Measurements from ENCODE around the gene TAF4. TPM values are rescaled to one million over a fixed set of nuclear protein-coding genes. Genes with fewer than 3 reads are reported as not detected.

TAF4 gene
- total RNA-seq, 1 experiment from 2014 or later: 64.3 TPM

DNA sequence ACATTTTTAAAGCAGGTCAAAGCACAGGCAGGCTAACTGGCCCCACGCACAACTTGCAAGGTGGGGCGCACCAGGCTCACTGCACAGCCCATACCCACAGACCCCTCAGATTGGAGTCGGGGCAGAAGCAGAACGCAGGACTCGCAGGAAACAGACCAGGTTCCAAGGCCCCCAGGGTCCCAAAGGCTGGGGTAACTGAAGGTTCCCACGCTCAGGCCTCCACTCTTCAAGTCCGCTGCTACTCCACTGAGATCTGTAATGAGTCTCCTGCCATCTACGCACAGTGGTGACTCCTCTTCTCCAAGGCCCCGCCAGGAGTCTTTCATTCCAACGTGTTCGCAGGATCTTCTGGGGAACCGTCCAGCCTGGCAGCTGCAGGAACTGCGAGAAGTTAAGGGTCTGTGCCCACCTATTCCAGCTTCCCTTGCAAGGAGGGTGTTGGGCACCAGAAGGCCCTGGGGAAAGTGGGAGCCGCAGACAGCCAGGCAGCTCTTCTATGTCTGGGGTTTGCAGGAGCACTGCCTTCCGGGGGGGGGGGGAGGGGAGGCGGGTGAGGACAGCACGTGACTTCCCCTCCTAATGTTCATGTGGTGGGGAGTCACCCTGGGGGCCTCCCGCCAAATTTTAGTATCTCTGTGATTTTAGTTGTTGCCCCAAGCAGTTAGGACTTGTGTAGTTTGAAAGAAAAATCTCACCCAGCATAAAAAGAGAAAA lies 2.0 kb upstream of the TAF4 start:
- Mint-ChIP-seq H3K27ac (ENCODE audit: unreplicated experiment) (peak overlapping the region; percentile 99), H3K36me3 (ENCODE audit: insufficient read depth, unreplicated experiment) (peaks cover 48% of the 10 kb centered on the region), H3K4me3 (ENCODE audit: low read depth, unreplicated experiment) (peak overlapping the region; percentile 77), H3K27me3 (ENCODE audit: unreplicated experiment) (peaks cover 13% of the 10 kb centered on the region), H3K9me3 (ENCODE audit: low read depth, unreplicated experiment) (no peaks in the 10 kb centered on the region), H3K4me1 (ENCODE audit: low read depth, unreplicated experiment) (peaks cover 37% of the 10 kb centered on the region)
- CTCF ChIA-PET: no interaction called here
- TF ChIP-seq, protein P1, sequence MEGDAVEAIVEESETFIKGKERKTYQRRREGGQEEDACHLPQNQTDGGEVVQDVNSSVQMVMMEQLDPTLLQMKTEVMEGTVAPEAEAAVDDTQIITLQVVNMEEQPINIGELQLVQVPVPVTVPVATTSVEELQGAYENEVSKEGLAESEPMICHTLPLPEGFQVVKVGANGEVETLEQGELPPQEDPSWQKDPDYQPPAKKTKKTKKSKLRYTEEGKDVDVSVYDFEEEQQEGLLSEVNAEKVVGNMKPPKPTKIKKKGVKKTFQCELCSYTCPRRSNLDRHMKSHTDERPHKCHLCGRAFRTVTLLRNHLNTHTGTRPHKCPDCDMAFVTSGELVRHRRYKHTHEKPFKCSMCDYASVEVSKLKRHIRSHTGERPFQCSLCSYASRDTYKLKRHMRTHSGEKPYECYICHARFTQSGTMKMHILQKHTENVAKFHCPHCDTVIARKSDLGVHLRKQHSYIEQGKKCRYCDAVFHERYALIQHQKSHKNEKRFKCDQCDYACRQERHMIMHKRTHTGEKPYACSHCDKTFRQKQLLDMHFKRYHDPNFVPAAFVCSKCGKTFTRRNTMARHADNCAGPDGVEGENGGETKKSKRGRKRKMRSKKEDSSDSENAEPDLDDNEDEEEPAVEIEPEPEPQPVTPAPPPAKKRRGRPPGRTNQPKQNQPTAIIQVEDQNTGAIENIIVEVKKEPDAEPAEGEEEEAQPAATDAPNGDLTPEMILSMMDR (IDR thresholded peaks at IDR 0.05; ENCODE audit: unreplicated experiment): no peak
- intact Hi-C loops (cut with micrococcal nuclease; ENCODE audit: unreplicated experiment): loop anchor here (5.0 kb wide), 1 partner anchor 55 kb away; the partner anchor contains the start of gene LSM14B
- BruUV-seq (replicated peaks): no TSS peak
- no peak for DNase-seq

DNA sequence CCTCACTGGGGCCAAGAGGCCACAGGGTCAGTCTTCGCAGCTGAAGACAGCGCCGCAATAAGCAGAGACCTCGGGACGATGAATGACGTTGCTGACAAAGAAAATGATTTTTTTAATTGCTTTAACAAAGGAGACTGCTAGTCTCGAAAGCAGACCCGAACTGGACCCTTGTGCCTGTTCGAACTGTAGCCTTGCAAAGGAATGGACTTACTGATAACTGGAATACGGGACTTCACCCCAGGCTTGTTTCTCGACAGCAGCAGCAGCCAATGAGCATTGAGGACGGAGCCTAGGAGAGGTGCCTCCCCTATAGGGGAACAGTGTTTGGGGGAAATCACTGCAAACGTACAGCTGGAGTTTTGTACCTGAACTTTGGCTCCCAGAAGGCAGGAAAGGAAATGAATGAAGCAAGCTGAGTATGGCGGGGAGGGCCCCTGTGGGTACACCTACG lies 1.3 kb upstream of the TAF4 start:
- TF ChIP-seq, protein P1 (IDR thresholded peaks at IDR 0.05; ENCODE audit: unreplicated experiment): no peak
- intact Hi-C loops (cut with micrococcal nuclease; ENCODE audit: unreplicated experiment): loop anchor here (5.0 kb wide), 1 partner anchor 55 kb away; the partner anchor contains the start of gene LSM14B
- H3K27ac Mint-ChIP-seq (ENCODE audit: unreplicated experiment): peak overlapping the region; percentile 99
- no peaks in the 10 kb centered on the region for H3K9me3 Mint-ChIP-seq (ENCODE audit: low read depth, unreplicated experiment)
- H3K4me3 Mint-ChIP-seq (ENCODE audit: low read depth, unreplicated experiment): peak overlapping the region; percentile 77
- peaks cover 13% of the 10 kb centered on the region for H3K27me3 Mint-ChIP-seq (ENCODE audit: unreplicated experiment)
- BruUV-seq (replicated peaks): TSS peak; percentile 90
- peaks cover 55% of the 10 kb centered on the region for H3K36me3 Mint-ChIP-seq (ENCODE audit: insufficient read depth, unreplicated experiment)
- CTCF ChIA-PET: no interaction called here
- peaks cover 43% of the 10 kb centered on the region for H3K4me1 Mint-ChIP-seq (ENCODE audit: low read depth, unreplicated experiment)
- no peak for DNase-seq

DNA sequence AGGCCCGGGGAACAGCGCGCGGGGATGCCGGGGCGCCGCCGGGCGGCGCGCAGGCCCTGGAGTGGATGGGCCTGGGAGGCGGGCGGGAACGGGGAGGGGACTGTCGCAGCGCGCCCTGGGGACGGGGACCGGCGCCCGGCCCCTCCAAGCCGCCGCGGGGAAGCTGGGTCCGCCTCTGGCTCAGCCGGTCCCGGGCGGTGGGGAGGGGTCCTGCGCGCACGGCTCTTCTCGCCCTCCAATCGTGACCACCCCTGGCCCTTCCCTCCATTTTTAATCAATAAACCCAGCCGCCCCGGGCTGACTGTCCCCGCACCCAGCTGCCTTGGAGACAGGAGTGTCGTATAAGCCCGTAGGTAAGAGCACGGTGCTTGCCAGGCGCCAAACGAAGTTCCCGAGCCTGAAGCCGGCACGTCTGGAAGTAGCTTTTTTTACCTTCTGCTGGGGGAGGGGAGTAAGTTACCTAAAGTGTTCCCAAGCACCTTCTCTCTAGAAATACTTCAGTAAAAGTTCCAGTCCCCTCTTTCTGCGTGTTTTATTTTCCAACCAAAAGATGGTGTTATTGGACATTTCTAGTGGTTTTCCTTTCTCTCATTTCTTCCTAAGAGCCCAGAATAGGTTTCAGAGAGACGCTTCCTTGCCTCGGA lies 780 bp upstream of the TAF4 start:
- CTCF ChIA-PET: no interaction called here
- TF ChIP-seq, protein P1 (IDR thresholded peaks at IDR 0.05; ENCODE audit: unreplicated experiment): no peak
- peak overlapping the region; percentile 77 for H3K4me3 Mint-ChIP-seq (ENCODE audit: low read depth, unreplicated experiment)
- H3K4me1 Mint-ChIP-seq (ENCODE audit: low read depth, unreplicated experiment): peaks cover 48% of the 10 kb centered on the region
- peaks cover 13% of the 10 kb centered on the region for H3K27me3 Mint-ChIP-seq (ENCODE audit: unreplicated experiment)
- peak; percentile 77 for DNase-seq
- H3K36me3 Mint-ChIP-seq (ENCODE audit: insufficient read depth, unreplicated experiment): peaks cover 58% of the 10 kb centered on the region
- intact Hi-C loops (cut with micrococcal nuclease; ENCODE audit: unreplicated experiment): loop anchor here (5.0 kb wide), 1 partner anchor 56 kb away; the partner anchor contains the start of gene LSM14B
- BruUV-seq (replicated peaks): no TSS peak
- H3K9me3 Mint-ChIP-seq (ENCODE audit: low read depth, unreplicated experiment): no peaks in the 10 kb centered on the region
- peak overlapping the region; percentile 99 for H3K27ac Mint-ChIP-seq (ENCODE audit: unreplicated experiment)

DNA sequence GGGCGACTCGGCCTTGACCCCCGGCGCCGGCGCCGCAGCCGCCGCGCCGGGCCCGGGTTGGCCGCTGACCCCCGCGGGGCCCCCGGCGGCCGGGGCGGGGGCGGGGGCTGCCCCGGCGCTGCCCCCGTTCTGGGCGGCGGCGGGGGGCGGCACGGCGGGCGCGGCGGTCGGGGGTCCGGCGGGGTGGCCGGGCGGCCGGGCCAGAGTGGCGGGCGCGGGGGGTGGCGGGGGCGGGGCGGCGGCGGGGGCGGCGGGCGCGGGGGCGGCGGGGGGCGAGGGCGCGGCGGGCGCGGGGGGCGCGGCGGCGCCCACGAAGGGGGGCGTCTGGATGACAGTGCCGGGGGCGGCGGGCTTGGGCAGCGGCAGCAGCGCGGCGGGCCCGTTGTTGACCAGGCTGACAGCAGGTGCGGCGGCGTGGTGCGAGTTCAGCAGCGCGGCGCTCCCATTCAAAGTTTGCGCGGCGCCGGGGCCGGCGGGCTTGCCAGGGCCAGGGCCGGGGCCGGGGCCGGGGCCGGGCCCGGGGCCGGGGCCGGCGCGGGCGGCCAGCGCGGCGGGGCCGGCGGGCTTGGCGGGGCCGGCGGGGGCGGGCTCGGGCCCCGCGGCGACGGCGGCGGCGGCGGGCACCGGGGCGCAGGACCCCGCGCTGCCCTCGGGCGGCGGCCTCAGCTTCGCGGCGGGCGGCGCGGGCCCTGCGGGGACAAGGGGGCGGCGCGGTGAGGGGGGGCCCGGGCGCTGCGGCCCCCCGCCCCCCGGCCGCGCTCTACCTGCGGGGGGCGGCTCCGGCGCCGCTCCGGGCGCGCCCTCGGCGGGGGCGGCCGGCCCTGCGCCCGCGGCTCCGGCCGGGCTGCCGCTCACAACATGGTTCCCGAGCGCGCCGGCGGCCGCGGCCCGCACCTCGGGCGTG lies 659 bp downstream of the TAF4 start:
- CTCF ChIA-PET: interaction anchor here (0.9 to 1.5 kb wide), 2 partner anchors 54 to 57 kb away, joined by 3 to 4 read pairs; no protein-coding TSS in a partner anchor
- BruUV-seq (replicated peaks): no TSS peak
- peak; percentile 58 for DNase-seq
- intact Hi-C loops (cut with micrococcal nuclease; ENCODE audit: unreplicated experiment): loop anchor here (5.0 kb wide), 2 partner anchors 57 to 72 kb away; partner anchors contain the start of gene LSM14B
- H3K4me3 Mint-ChIP-seq (ENCODE audit: low read depth, unreplicated experiment): peak overlapping the region; percentile 77
- no peaks in the 10 kb centered on the region for H3K9me3 Mint-ChIP-seq (ENCODE audit: low read depth, unreplicated experiment)
- TF ChIP-seq, protein P1 (IDR thresholded peaks at IDR 0.05; ENCODE audit: unreplicated experiment): no peak
- peaks cover 58% of the 10 kb centered on the region for H3K4me1 Mint-ChIP-seq (ENCODE audit: low read depth, unreplicated experiment)
- H3K36me3 Mint-ChIP-seq (ENCODE audit: insufficient read depth, unreplicated experiment): peaks cover 59% of the 10 kb centered on the region
- H3K27ac Mint-ChIP-seq (ENCODE audit: unreplicated experiment): peak overlapping the region; percentile 59
- peaks cover 4% of the 10 kb centered on the region for H3K27me3 Mint-ChIP-seq (ENCODE audit: unreplicated experiment)
